HepG2 (cell line): ENCODE measurements around the gene PYGO2. TPM values are rescaled to one million over a fixed set of nuclear protein-coding genes. Genes with fewer than 3 reads are reported as not detected.

Experiments
- CREB1 ChIP-seq, 2 experiments: fragments of 450-650 bp in 1 of 2; IDR thresholded peaks; 2 replicates each; pipeline ENCODE4 v1.6.1; 2016 to 2017; ENCODE audit warnings: control low read depth in 1 of 2, mild to moderate bottlenecking in 1 of 2, missing compliant biosample characterization in 1 of 2, missing genetic modification characterization in 1 of 2
- KLF12 ChIP-seq: sonication (generic); formaldehyde crosslinking; IDR thresholded peaks from 2 replicates; pipeline ENCODE4 v1.4.0; 2020; ENCODE audit warnings: missing genetic modification reagents, borderline replicate concordance
- KLF9 ChIP-seq: IDR thresholded peaks from 2 replicates; pipeline ENCODE4 v1.6.1; 2016; ENCODE audit warnings: low read depth
- MTA3 ChIP-seq: sonication (generic); formaldehyde crosslinking; IDR thresholded peaks from 2 replicates; pipeline ENCODE4 v1.4.0; 2020; ENCODE audit warnings: missing genetic modification reagents
- MYPOP ChIP-seq: sonication (generic); formaldehyde crosslinking; IDR thresholded peaks from 2 replicates; pipeline ENCODE4 v1.8.1; 2023; ENCODE audit warnings: mild to moderate bottlenecking, moderate library complexity, missing genetic modification reagents
- NCOR1 ChIP-seq: fragments of 200-600 bp; sonication (generic); IDR thresholded peaks from 2 replicates; pipeline ENCODE4 v1.7.0; 2017; ENCODE audit warnings: antibody characterized with exemption, low read length, borderline replicate concordance
- POLR2A ChIP-seq, 2 experiments: IDR thresholded peaks; 2 replicates each; pipeline ENCODE4 v1.6.1; 2011; ENCODE audit warnings: low read depth in 2 of 2, low read length in 2 of 2, mild to moderate bottlenecking in 1 of 2, moderate library complexity in 1 of 2; ENCODE audit not compliant: insufficient read depth in 1 of 2
- RAD51 ChIP-seq: fragments of 450-650 bp; IDR thresholded peaks from 2 replicates; pipeline ENCODE4 v1.6.1; 2016; ENCODE audit warnings: borderline replicate concordance
- RFXAP ChIP-seq: sonication (generic); formaldehyde crosslinking; IDR thresholded peaks from 2 replicates; pipeline ENCODE4 v1.4.0; 2020; ENCODE audit warnings: missing genetic modification reagents, borderline replicate concordance
- USF2 ChIP-seq, 2 experiments: sonication (generic) in 1 of 2; formaldehyde crosslinking in 1 of 2; IDR thresholded peaks; 2 replicates each; pipeline versions ENCODE4 v1.5.1 to v1.6.1; 2011 to 2020; ENCODE audit warnings: borderline replicate concordance in 1 of 2, low read depth in 1 of 2, low read length in 1 of 2, mild to moderate bottlenecking in 1 of 2, missing genetic modification reagents in 1 of 2, moderate library complexity in 1 of 2
- ZNF282 ChIP-seq: fragments of 450-650 bp; IDR thresholded peaks from 2 replicates; pipeline ENCODE4 v1.6.1; 2018; ENCODE audit not compliant: partially characterized antibody
- ZNF343 ChIP-seq: sonication (generic); formaldehyde crosslinking; IDR thresholded peaks from 2 replicates; pipeline ENCODE4 v1.4.0; 2020; ENCODE audit warnings: mild to moderate bottlenecking, missing genetic modification reagents
- ZNF7 ChIP-seq: IDR thresholded peaks from 2 replicates; pipeline ENCODE4 v1.6.1; 2016; ENCODE audit warnings: missing biosample characterization, missing genetic modification reagents
- ZNF737 ChIP-seq: sonication (generic); formaldehyde crosslinking; IDR thresholded peaks from 2 replicates; pipeline ENCODE4 v1.5.0; 2020; ENCODE audit warnings: missing genetic modification reagents, mild to moderate bottlenecking, borderline replicate concordance
- ZNF816 ChIP-seq: sonication (generic); formaldehyde crosslinking; IDR thresholded peaks from 2 replicates; pipeline ENCODE4 v1.8.0; 2022; ENCODE audit warnings: missing genetic modification reagents, mild to moderate bottlenecking, borderline replicate concordance
- ZNF839 ChIP-seq: sonication (generic); formaldehyde crosslinking; IDR thresholded peaks from 2 replicates; pipeline ENCODE4 v1.4.0; 2020; ENCODE audit warnings: missing genetic modification reagents, mild to moderate bottlenecking, borderline replicate concordance
- polyA plus RNA-seq, 8 experiments: library from polyadenylated mRNA; depleted of rRNA in 3 of 8; stranded (reverse) in 7 of 8; unstranded in 1 of 8; fragments of >200 nt; fragmentation: Illumina TruSeq in 4 of 8; extraction: Trizol in 4 of 8; gene quantifications; 2 replicates each; pipeline versions ENCODE4 v1.2.1 to v1.2.3, GENCODE V29; 2011 to 2016; ENCODE audit warnings: low read depth in 4 of 8, missing spikeins in 1 of 8, mixed read lengths in 1 of 8; ENCODE audit not compliant: insufficient read depth in 1 of 8
- total RNA-seq, 5 experiments: library from RNA; depleted of rRNA; stranded (reverse); fragments of >200 nt; fragmentation: Illumina TruSeq; extraction: Trizol; gene quantifications; 2 replicates each; pipeline ENCODE4 v1.2.3, GENCODE V29; 2016; ENCODE audit warnings: low read depth in 1 of 5
- TF ChIP-seq, protein P1 (sequence below): sonication (generic); formaldehyde crosslinking; conservative IDR thresholded peaks from 2 replicates; pipeline ENCODE4 v1.4.0; 2020; ENCODE audit warnings: mild to moderate bottlenecking, missing genetic modification reagents, moderate library complexity
- TF ChIP-seq, protein P2 (sequence below): sonication (generic); formaldehyde crosslinking; IDR thresholded peaks from 2 replicates; pipeline ENCODE4 v1.4.0; 2020; ENCODE audit warnings: missing genetic modification reagents
- TF ChIP-seq, protein P3 (sequence below), 2 experiments: sonication (generic) in 1 of 2; formaldehyde crosslinking in 1 of 2; IDR thresholded peaks; 2 replicates each; pipeline versions ENCODE4 v1.4.0 to v1.6.1; 2018 to 2020; ENCODE audit warnings: missing genetic modification reagents in 2 of 2, borderline replicate concordance in 1 of 2, low read depth in 1 of 2, mild to moderate bottlenecking in 1 of 2, missing biosample characterization in 1 of 2

PYGO2 gene
- total and polyA plus RNA-seq, 2 of the 13 experiments (the other 11 are each of a cell fraction or from before 2014, with no cell fraction given), result 20.3 to 21.8 TPM

DNA sequence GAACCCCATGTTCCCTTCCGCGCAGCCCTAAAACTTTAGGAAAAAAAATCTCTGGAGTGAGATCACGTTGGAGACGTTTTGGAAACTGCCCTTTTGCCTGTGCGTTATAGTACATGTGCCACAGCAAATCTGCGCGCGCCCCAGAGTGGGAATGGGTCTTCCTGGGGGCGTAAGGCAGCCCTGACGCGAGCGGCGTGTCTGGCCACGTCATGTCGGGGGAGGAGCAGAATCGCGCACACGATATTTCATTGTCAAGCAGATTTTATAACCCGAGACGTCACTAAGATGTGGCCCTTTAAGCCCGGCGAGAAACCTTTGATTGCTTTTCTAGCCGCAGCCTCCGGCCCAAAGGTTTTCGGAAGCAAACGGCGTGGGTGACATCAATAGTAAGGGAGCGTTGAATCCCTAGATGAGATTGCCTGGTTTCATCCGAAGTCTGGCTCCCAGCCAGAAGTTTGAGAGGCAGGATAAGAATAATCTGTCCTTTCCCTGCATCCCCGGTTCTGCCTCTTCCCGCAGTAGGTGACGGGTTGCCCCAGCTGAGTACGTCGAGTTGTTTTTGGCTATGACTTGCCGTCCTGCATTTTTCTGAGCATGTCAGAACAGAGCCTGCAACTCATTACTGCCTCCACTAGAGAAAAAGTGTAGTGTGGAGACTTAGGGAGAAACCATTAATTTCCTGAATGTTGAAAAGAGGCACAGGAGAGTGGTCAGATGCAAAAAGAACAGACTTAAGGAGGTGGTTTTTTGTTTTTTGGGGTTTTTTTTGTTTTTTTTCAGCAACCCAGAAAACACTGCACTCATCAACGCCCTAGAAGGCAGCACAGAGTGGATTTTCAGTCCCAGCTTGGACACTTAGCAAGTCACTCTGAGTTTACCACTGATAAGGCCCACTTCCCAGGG is 24.2 kb downstream of the PYGO2 start (continued):
- TF ChIP-seq USF2 (IDR thresholded peaks at IDR 0.05; ENCODE audit: low read depth, low read length), result no peak
- TF ChIP-seq USF2 (CRISPR knock-in tag; IDR thresholded peaks at IDR 0.05; ENCODE audit: borderline replicate concordance), result no peak
- TF ChIP-seq KLF12 (CRISPR knock-in tag), result no peak
- no peak for TF ChIP-seq ZNF816
- no peak for TF ChIP-seq MTA3 (CRISPR knock-in tag)
- TF ChIP-seq, protein P1, sequence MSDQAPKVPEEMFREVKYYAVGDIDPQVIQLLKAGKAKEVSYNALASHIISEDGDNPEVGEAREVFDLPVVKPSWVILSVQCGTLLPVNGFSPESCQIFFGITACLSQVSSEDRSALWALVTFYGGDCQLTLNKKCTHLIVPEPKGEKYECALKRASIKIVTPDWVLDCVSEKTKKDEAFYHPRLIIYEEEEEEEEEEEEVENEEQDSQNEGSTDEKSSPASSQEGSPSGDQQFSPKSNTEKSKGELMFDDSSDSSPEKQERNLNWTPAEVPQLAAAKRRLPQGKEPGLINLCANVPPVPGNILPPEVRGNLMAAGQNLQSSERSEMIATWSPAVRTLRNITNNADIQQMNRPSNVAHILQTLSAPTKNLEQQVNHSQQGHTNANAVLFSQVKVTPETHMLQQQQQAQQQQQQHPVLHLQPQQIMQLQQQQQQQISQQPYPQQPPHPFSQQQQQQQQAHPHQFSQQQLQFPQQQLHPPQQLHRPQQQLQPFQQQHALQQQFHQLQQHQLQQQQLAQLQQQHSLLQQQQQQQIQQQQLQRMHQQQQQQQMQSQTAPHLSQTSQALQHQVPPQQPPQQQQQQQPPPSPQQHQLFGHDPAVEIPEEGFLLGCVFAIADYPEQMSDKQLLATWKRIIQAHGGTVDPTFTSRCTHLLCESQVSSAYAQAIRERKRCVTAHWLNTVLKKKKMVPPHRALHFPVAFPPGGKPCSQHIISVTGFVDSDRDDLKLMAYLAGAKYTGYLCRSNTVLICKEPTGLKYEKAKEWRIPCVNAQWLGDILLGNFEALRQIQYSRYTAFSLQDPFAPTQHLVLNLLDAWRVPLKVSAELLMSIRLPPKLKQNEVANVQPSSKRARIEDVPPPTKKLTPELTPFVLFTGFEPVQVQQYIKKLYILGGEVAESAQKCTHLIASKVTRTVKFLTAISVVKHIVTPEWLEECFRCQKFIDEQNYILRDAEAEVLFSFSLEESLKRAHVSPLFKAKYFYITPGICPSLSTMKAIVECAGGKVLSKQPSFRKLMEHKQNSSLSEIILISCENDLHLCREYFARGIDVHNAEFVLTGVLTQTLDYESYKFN (CRISPR knock-in tag), result no peak
- TF ChIP-seq NCOR1, result no peak
- TF ChIP-seq ZNF343 (CRISPR knock-in tag), result no peak
- TF ChIP-seq, protein P2, sequence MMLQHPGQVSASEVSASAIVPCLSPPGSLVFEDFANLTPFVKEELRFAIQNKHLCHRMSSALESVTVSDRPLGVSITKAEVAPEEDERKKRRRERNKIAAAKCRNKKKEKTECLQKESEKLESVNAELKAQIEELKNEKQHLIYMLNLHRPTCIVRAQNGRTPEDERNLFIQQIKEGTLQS, result no peak
- no peak for TF ChIP-seq ZNF7 (CRISPR knock-in tag)
- peak in 1 of 2 experiments; percentile 51; a peak in 1 of 4 replicates for TF ChIP-seq POLR2A (IDR thresholded peaks at IDR 0.05; ENCODE audit: insufficient read depth in 1 of 2, low read depth in 2 of 2, low read length in 2 of 2)
- no peak for TF ChIP-seq ZNF839
- no peak; the same call in 1 of the 2 replicates for TF ChIP-seq RFXAP (CRISPR knock-in tag)
- TF ChIP-seq MYPOP (CRISPR knock-in tag), result no peak
- TF ChIP-seq RAD51, result no peak
- TF ChIP-seq, protein P3, sequence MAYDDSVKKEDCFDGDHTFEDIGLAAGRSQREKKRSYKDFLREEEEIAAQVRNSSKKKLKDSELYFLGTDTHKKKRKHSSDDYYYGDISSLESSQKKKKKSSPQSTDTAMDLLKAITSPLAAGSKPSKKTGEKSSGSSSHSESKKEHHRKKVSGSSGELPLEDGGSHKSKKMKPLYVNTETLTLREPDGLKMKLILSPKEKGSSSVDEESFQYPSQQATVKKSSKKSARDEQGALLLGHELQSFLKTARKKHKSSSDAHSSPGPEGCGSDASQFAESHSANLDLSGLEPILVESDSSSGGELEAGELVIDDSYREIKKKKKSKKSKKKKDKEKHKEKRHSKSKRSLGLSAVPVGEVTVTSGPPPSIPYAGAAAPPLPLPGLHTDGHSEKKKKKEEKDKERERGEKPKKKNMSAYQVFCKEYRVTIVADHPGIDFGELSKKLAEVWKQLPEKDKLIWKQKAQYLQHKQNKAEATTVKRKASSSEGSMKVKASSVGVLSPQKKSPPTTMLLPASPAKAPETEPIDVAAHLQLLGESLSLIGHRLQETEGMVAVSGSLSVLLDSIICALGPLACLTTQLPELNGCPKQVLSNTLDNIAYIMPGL (CRISPR knock-in tag; IDR thresholded peaks at IDR 0.05; ENCODE audit: borderline replicate concordance in 1 of 2, low read depth in 1 of 2), result peak in 1 of 2 experiments; percentile 0; a peak in 1 of 4 replicates
- peak; percentile 94 for TF ChIP-seq CREB1 (IDR thresholded peaks at IDR 0.05)
- TF ChIP-seq CREB1 (CRISPR knock-in tag; IDR thresholded peaks at IDR 0.05), result peak; percentile 96
- TF ChIP-seq KLF9, result no peak
- no peak for TF ChIP-seq ZNF737 (CRISPR knock-in tag)
- no peak for TF ChIP-seq ZNF282
